ENCODE data around the gene C2CD2.

C2CD2 gene

GRCh38 chr21:41965045-41965444, 11.2 kb upstream of the C2CD2 start:
- Histone ChIP-seq H4K91ac (ENCODE audit: low read depth, low read length) (no peak overlapping the region), H3K23ac (ENCODE audit: low read length) (no peak overlapping the region), H2AK5ac (ENCODE audit: low read length) (no peak overlapping the region), H3K36me3 (ENCODE audit: control insufficient read depth in 1 of 2, insufficient read depth in 2 of 2, low read length in 2 of 2) (no peaks in the 10 kb centered on the region), H2BK120ac (ENCODE audit: insufficient read depth, low read length, poor library complexity) (no peak overlapping the region), H3K14ac (ENCODE audit: low read length) (no peak overlapping the region), H2BK12ac (ENCODE audit: low read length) (no peak overlapping the region), H2AFZ (ENCODE audit: insufficient read depth, low read length, poor library complexity) (no peak overlapping the region), H3K18ac (ENCODE audit: low read length) (no peak overlapping the region), H3K27ac (ENCODE audit: low read depth, low read length) (no peak overlapping the region), H3K9ac (ENCODE audit: low read length) (no peak overlapping the region), H3K4ac (ENCODE audit: low read depth, low read length) (no peak overlapping the region), H3K79me1 (ENCODE audit: low read length) (no peaks in the 10 kb centered on the region), H3K27me3 (ENCODE audit: insufficient read depth, low read length) (no peaks in the 10 kb centered on the region), H4K8ac (ENCODE audit: low read depth, low read length) (no peak overlapping the region), H2BK5ac (ENCODE audit: low read depth, low read length, poor library complexity) (no peak overlapping the region), H4K12ac (ENCODE audit: low read depth, low read length) (no peak overlapping the region), H3K4me2 (ENCODE audit: low read length) (no peak overlapping the region), H3K79me2 (ENCODE audit: control insufficient read depth, insufficient read depth, low read length, poor library complexity) (no peaks in the 10 kb centered on the region), H3K9me3 (ENCODE audit: insufficient read depth, low read depth, low read length) (peaks cover 1% of the 10 kb centered on the region), H3K4me1 (ENCODE audit: control insufficient read depth in 1 of 2, insufficient read depth in 2 of 2, low read length in 2 of 2) (peaks cover 0 to 2% of the 10 kb centered on the region in 2 experiments), H3K4me3 (ENCODE audit: low read depth, low read length) (no peak overlapping the region)
- DNase-seq: no peak
- WGBS (ENCODE audit: extremely low coverage, insufficient coverage, insufficient read length): no CpG with 5 or more reads among the region's 5 CpGs

- WGBS (ENCODE audit: extremely low coverage, insufficient coverage, insufficient read length): no CpG with 5 or more reads among the region's 8 CpGs
- DNase-seq: no peak
Measured at GRCh38 chr21:41964171-41964570, 10.4 kb upstream of the C2CD2 start.

GRCh38 chr21:41962425-41962966, 8.7 kb upstream of the C2CD2 start:
- Histone ChIP-seq H3K4ac (ENCODE audit: low read depth, low read length) (no peak overlapping the region), H4K12ac (ENCODE audit: low read depth, low read length) (no peak overlapping the region), H3K36me3 (ENCODE audit: control insufficient read depth in 1 of 2, insufficient read depth in 2 of 2, low read length in 2 of 2) (no peaks in the 10 kb centered on the region), H3K79me2 (ENCODE audit: control insufficient read depth, insufficient read depth, low read length, poor library complexity) (no peaks in the 10 kb centered on the region), H3K4me2 (ENCODE audit: low read length) (no peak overlapping the region), H3K9ac (ENCODE audit: low read length) (no peak overlapping the region), H3K23ac (ENCODE audit: low read length) (no peak overlapping the region), H3K79me1 (ENCODE audit: low read length) (peaks cover 1% of the 10 kb centered on the region), H2BK5ac (ENCODE audit: low read depth, low read length, poor library complexity) (no peak overlapping the region), H3K4me3 (ENCODE audit: low read depth, low read length) (no peak overlapping the region), H3K18ac (ENCODE audit: low read length) (no peak overlapping the region), H3K27me3 (ENCODE audit: insufficient read depth, low read length) (no peaks in the 10 kb centered on the region), H2BK12ac (ENCODE audit: low read length) (no peak overlapping the region), H2BK120ac (ENCODE audit: insufficient read depth, low read length, poor library complexity) (no peak overlapping the region), H4K91ac (ENCODE audit: low read depth, low read length) (no peak overlapping the region), H3K14ac (ENCODE audit: low read length) (no peak overlapping the region), H3K27ac (ENCODE audit: low read depth, low read length) (no peak overlapping the region), H2AFZ (ENCODE audit: insufficient read depth, low read length, poor library complexity) (no peak overlapping the region), H2AK5ac (ENCODE audit: low read length) (no peak overlapping the region), H4K8ac (ENCODE audit: low read depth, low read length) (no peak overlapping the region), H3K4me1 (ENCODE audit: control insufficient read depth in 1 of 2, insufficient read depth in 2 of 2, low read length in 2 of 2) (peaks cover 4 to 7% of the 10 kb centered on the region in 2 experiments), H3K9me3 (ENCODE audit: insufficient read depth, low read depth, low read length) (no peaks in the 10 kb centered on the region)
- no peak for DNase-seq
- no CpG with 5 or more reads among the region's 11 CpGs for WGBS (ENCODE audit: extremely low coverage, insufficient coverage, insufficient read length)

More at GRCh38 chr21:41964171-41964570, 10.4 kb upstream of the C2CD2 start:
- H3K14ac ChIP-seq (ENCODE audit: low read length): no peak overlapping the region
- no peak overlapping the region for H4K12ac ChIP-seq (ENCODE audit: low read depth, low read length)
- no peak overlapping the region for H4K8ac ChIP-seq (ENCODE audit: low read depth, low read length)
- no peak overlapping the region for H3K4me3 ChIP-seq (ENCODE audit: low read depth, low read length)
- no peaks in the 10 kb centered on the region for H3K79me1 ChIP-seq (ENCODE audit: low read length)
- no peak overlapping the region for H3K23ac ChIP-seq (ENCODE audit: low read length)
- H3K9me3 ChIP-seq (ENCODE audit: insufficient read depth, low read depth, low read length): no peaks in the 10 kb centered on the region
- H2BK12ac ChIP-seq (ENCODE audit: low read length): no peak overlapping the region
- H3K79me2 ChIP-seq (ENCODE audit: control insufficient read depth, insufficient read depth, low read length, poor library complexity): no peaks in the 10 kb centered on the region
- no peak overlapping the region for H3K18ac ChIP-seq (ENCODE audit: low read length)
- H2BK120ac ChIP-seq (ENCODE audit: insufficient read depth, low read length, poor library complexity): no peak overlapping the region
- H3K4me2 ChIP-seq (ENCODE audit: low read length): no peak overlapping the region
- no peaks in the 10 kb centered on the region for H3K27me3 ChIP-seq (ENCODE audit: insufficient read depth, low read length)
- no peak overlapping the region for H3K4ac ChIP-seq (ENCODE audit: low read depth, low read length)
- H2AK5ac ChIP-seq (ENCODE audit: low read length): no peak overlapping the region
- H3K27ac ChIP-seq (ENCODE audit: low read depth, low read length): no peak overlapping the region
- H3K4me1 ChIP-seq (ENCODE audit: control insufficient read depth in 1 of 2, insufficient read depth in 2 of 2, low read length in 2 of 2): no peaks in the 10 kb centered on the region
- no peak overlapping the region for H4K91ac ChIP-seq (ENCODE audit: low read depth, low read length)
- H3K9ac ChIP-seq (ENCODE audit: low read length): no peak overlapping the region
- H2BK5ac ChIP-seq (ENCODE audit: low read depth, low read length, poor library complexity): no peak overlapping the region
- no peaks in the 10 kb centered on the region for H3K36me3 ChIP-seq (ENCODE audit: control insufficient read depth in 1 of 2, insufficient read depth in 2 of 2, low read length in 2 of 2)
- no peak overlapping the region for H2AFZ ChIP-seq (ENCODE audit: insufficient read depth, low read length, poor library complexity)

- Histone ChIP-seq H2AFZ (ENCODE audit: insufficient read depth, low read length, poor library complexity) (no peak overlapping the region), H4K12ac (ENCODE audit: low read depth, low read length) (no peak overlapping the region), H3K9me3 (ENCODE audit: insufficient read depth, low read depth, low read length) (no peaks in the 10 kb centered on the region), H3K79me2 (ENCODE audit: control insufficient read depth, insufficient read depth, low read length, poor library complexity) (no peaks in the 10 kb centered on the region), H2BK5ac (ENCODE audit: low read depth, low read length, poor library complexity) (no peak overlapping the region), H4K8ac (ENCODE audit: low read depth, low read length) (no peak overlapping the region), H3K79me1 (ENCODE audit: low read length) (peaks cover 1% of the 10 kb centered on the region), H4K91ac (ENCODE audit: low read depth, low read length) (no peak overlapping the region), H3K23ac (ENCODE audit: low read length) (no peak overlapping the region), H3K27me3 (ENCODE audit: insufficient read depth, low read length) (no peaks in the 10 kb centered on the region), H3K9ac (ENCODE audit: low read length) (no peak overlapping the region), H3K18ac (ENCODE audit: low read length) (no peak overlapping the region), H3K14ac (ENCODE audit: low read length) (no peak overlapping the region), H3K4me2 (ENCODE audit: low read length) (no peak overlapping the region), H3K4me1 (ENCODE audit: control insufficient read depth in 1 of 2, insufficient read depth in 2 of 2, low read length in 2 of 2) (peaks cover 9 to 14% of the 10 kb centered on the region in 2 experiments), H2AK5ac (ENCODE audit: low read length) (no peak overlapping the region), H3K36me3 (ENCODE audit: control insufficient read depth in 1 of 2, insufficient read depth in 2 of 2, low read length in 2 of 2) (no peaks in the 10 kb centered on the region), H3K4me3 (ENCODE audit: low read depth, low read length) (no peak overlapping the region), H2BK120ac (ENCODE audit: insufficient read depth, low read length, poor library complexity) (no peak overlapping the region), H2BK12ac (ENCODE audit: low read length) (no peak overlapping the region), H3K27ac (ENCODE audit: low read depth, low read length) (no peak overlapping the region), H3K4ac (ENCODE audit: low read depth, low read length) (no peak overlapping the region)
- WGBS (ENCODE audit: extremely low coverage, insufficient coverage, insufficient read length): no CpG with 5 or more reads among the region's 8 CpGs
- DNase-seq: no peak
Measured at GRCh38 chr21:41961753-41962152, 7.9 kb upstream of the C2CD2 start.
